Calu3 (cell line): Measurements from ENCODE around the gene SLC3A2. TPM values are rescaled to one million over a fixed set of nuclear protein-coding genes. Genes with fewer than 3 reads are reported as not detected.

Source experiments
- BruUV-seq: library from RNA; stranded (reverse); fragments of 400-500 nt; replicated peaks from 2 replicates; lab custom pipeline; 2021; lab: Mats Ljungman, UMichigan
- CTCF ChIA-PET: fragments of 300-600 bp; sonication (Branson Sonifier 250); formaldehyde crosslinking; loops from one replicate; lab custom pipeline; 2022; ENCODE audit warnings: antibody characterized with exemption; lab: Charles Lee
- DNase-seq: peaks from one replicate; pipeline ENCODE4 v3.0.0; 2022
- H3K27ac Mint-ChIP-seq: one replicate; pipeline ENCODE4 v1.8.0; 2022; ENCODE audit warnings: mixed read lengths; ENCODE audit not compliant: unreplicated experiment
- H3K27me3 Mint-ChIP-seq: one replicate; pipeline ENCODE4 v1.8.0; 2022; ENCODE audit warnings: mixed read lengths; ENCODE audit not compliant: unreplicated experiment
- H3K36me3 Mint-ChIP-seq: one replicate; pipeline ENCODE4 v1.8.0; 2022; ENCODE audit warnings: mild to moderate bottlenecking, moderate library complexity, mixed read lengths; ENCODE audit not compliant: insufficient read depth, unreplicated experiment
- H3K4me1 Mint-ChIP-seq: one replicate; pipeline ENCODE4 v1.8.0; 2022; ENCODE audit warnings: mild to moderate bottlenecking, low read depth, mixed read lengths; ENCODE audit not compliant: unreplicated experiment
- H3K4me3 Mint-ChIP-seq: one replicate; pipeline ENCODE4 v1.8.0; 2022; ENCODE audit warnings: mild to moderate bottlenecking, low read depth, moderate library complexity, mixed read lengths; ENCODE audit not compliant: unreplicated experiment
- H3K9me3 Mint-ChIP-seq: one replicate; pipeline ENCODE4 v1.8.0; 2022; ENCODE audit warnings: low read depth, mixed read lengths; ENCODE audit not compliant: unreplicated experiment
- intact Hi-C: fragments of 100-400 bp; cut with micrococcal nuclease; formaldehyde crosslinking; loops from one replicate; pipeline ENCODE4 v1.10.0; 2022; ENCODE audit not compliant: unreplicated experiment
- total RNA-seq: library from RNA; stranded (reverse); gene quantifications from 2 replicates; pipeline ENCODE4 v1.2.3, GENCODE V29; 2022
- TF ChIP-seq, protein P1 (sequence below): fragments of 200-600 bp; IDR thresholded peaks from one replicate; pipeline ENCODE4 v1.8.0; 2022; ENCODE audit warnings: antibody characterized with exemption; ENCODE audit not compliant: unreplicated experiment

Gene SLC3A2
- total RNA-seq, 1 experiment from 2014 or later: 444 TPM

DNA sequence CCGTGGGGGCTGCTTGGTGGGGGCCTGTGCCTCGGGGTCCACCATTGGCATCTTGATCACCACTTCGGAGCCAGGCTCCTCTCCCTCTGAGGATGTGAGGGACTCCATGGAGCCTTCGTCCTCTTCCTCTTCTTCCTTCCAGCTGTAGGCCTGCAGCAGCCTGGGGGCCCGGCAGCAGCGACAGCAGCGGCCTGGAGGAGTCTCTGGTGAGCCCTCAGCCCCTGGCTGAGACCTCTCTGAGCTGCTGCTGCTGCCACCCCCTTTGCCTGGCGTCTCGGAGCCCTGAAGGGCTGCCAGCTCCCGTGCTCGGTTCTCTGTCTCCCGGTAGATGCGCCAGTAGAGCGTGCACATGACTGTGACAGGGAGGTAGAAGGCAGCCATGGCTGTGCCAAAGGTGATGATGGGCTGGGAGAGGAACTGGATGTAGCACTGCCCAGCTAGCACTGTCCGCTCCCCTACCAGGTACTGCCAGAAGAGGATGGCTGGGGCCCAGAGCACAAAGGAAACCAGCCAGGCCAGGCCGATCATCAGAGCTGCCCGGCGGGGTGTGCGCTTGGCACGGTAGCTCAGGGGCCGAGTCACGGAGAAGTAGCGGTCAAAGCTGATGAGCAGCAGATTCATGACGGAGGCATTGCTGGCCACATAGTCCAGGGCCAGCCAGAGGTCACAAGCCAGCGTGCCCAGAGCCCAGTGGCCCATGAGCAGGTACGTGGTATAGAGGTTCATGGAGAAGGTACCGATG, 29.6 kb downstream of the SLC3A2 start:
- intact Hi-C loops: no loop called here
- Mint-ChIP-seq H3K27me3 (peaks cover 30% of the 10 kb centered on the region), H3K9me3 (no peaks in the 10 kb centered on the region), H3K4me3 (no peak overlapping the region), H3K4me1 (peaks cover 7% of the 10 kb centered on the region), H3K27ac (no peak overlapping the region), H3K36me3 (no peaks in the 10 kb centered on the region)
- DNase-seq: no peak
- no TSS peak for BruUV-seq
- CTCF ChIA-PET: interaction anchor here (0.5 to 0.8 kb wide), 3 partner anchors 14 to 65 kb away, joined by 3 to 4 read pairs (median 3); no protein-coding TSS in a partner anchor
- TF ChIP-seq, protein P1, sequence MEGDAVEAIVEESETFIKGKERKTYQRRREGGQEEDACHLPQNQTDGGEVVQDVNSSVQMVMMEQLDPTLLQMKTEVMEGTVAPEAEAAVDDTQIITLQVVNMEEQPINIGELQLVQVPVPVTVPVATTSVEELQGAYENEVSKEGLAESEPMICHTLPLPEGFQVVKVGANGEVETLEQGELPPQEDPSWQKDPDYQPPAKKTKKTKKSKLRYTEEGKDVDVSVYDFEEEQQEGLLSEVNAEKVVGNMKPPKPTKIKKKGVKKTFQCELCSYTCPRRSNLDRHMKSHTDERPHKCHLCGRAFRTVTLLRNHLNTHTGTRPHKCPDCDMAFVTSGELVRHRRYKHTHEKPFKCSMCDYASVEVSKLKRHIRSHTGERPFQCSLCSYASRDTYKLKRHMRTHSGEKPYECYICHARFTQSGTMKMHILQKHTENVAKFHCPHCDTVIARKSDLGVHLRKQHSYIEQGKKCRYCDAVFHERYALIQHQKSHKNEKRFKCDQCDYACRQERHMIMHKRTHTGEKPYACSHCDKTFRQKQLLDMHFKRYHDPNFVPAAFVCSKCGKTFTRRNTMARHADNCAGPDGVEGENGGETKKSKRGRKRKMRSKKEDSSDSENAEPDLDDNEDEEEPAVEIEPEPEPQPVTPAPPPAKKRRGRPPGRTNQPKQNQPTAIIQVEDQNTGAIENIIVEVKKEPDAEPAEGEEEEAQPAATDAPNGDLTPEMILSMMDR: no peak

DNA sequence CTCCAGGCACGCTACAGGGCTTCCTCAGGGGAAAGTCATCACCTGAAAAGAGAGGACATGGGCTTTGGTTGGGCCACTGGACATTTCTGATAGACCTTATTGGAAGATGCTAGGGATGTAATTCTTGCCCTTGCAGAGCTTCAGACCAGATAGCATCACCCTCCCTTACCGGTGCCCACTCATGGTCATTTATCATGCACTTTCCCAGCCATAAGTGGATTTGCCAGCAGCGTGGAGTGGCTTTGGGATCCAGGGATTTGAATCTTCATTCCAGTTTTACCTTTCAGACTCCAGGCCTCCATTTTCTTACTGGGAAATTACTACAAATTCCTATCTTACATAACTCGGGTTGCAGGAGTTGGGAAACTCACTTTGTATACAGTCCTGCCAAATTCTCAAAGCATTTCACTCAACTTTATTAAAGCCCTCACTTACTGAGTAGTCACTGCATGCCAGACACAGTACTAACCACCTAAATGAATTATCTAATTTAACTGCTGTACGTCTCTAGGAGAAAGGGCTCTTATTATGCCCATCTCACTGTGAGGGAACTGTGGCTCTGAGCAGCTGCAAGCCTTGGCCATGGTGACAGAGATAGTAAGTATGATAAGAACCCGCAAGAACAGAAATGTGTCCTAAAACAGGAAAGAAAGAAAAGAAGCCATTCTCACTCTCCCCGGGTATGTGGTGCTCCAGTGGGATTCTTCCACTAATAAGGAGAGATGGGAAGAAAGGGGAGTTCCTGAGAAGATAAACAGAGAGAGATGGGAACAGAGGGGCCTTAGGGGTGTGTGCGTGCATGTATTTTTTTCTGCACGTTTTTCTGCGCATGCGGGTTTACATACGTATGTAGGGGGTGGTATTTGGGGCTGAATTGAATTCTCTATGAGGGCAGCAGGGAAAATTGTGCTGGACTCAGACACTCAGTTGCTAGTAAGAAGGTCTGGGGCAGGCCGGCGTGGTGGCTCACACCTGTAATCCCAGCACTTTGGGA, 30.7 kb downstream of the SLC3A2 start:
- no peaks in the 10 kb centered on the region for H3K9me3 Mint-ChIP-seq
- CTCF ChIA-PET: interaction anchor here (0.5 to 0.8 kb wide), 2 partner anchors 10 to 38 kb away, joined by 4 to 6 read pairs; partner anchors contain the start of gene CHRM1
- TF ChIP-seq, protein P1: no peak
- H3K27me3 Mint-ChIP-seq: peaks cover 33% of the 10 kb centered on the region
- intact Hi-C loops: no loop called here
- no peak overlapping the region for H3K4me3 Mint-ChIP-seq
- H3K27ac Mint-ChIP-seq: no peak overlapping the region
- BruUV-seq: no TSS peak
- H3K36me3 Mint-ChIP-seq: no peaks in the 10 kb centered on the region
- H3K4me1 Mint-ChIP-seq: no peaks in the 10 kb centered on the region
- DNase-seq: no peak

DNA sequence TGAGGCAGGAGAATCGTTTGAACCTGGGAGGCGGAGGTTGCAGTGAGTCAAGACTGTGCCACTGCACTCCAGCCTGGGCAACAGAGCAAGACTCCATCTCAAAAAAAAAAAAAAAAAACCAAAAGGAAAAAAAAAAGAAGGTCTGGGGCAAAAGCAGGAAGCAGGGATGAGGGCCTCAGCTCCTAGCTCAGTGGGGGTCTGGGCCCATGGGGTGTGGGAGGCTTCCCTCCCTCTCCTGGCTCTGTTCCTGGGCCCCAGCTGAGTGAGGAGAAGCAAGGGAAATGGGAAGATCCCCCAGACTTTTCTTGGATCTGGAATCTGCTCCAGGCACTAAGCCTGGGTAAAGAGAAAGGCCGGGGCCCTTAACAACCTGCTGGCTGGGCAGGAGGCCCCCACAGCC, 31.6 kb downstream of the SLC3A2 start:
- no peaks in the 10 kb centered on the region for H3K9me3 Mint-ChIP-seq
- CTCF ChIA-PET: interaction anchor here (0.8 kb wide), 1 partner anchor 9 kb away, joined by 6 read pairs; the partner anchor contains the start of gene CHRM1
- no peak overlapping the region for H3K4me3 Mint-ChIP-seq
- no TSS peak for BruUV-seq
- H3K4me1 Mint-ChIP-seq: no peaks in the 10 kb centered on the region
- no peaks in the 10 kb centered on the region for H3K36me3 Mint-ChIP-seq
- no peak for DNase-seq
- peaks cover 41% of the 10 kb centered on the region for H3K27me3 Mint-ChIP-seq
- intact Hi-C loops: no loop called here
- H3K27ac Mint-ChIP-seq: no peak overlapping the region
- TF ChIP-seq, protein P1: no peak

DNA sequence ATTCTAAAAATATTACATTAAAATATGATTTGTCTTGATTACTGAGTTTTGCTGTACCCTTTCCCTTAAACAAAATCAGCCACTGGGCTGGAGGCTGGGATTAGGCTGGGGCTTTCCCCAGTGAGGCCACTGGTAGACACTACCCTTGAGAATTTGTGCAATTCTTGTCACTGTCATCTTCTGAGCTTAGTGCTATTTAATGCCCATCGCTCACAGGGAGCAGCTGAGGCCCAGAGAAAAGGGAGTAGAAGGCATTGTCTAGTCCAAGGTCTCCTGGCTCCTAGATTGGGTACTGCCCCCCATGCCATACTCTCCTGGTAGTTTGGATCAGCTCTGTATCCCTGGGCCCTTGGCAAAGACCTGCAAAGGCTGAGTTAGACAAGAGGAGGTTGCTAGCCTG, 33.7 kb downstream of the SLC3A2 start:
- BruUV-seq: no TSS peak
- no peak for DNase-seq
- H3K4me1 Mint-ChIP-seq: no peaks in the 10 kb centered on the region
- no peaks in the 10 kb centered on the region for H3K9me3 Mint-ChIP-seq
- H3K27ac Mint-ChIP-seq: no peak overlapping the region
- H3K36me3 Mint-ChIP-seq: no peaks in the 10 kb centered on the region
- CTCF ChIA-PET: interaction anchor here (0.6 to 1.3 kb wide), 3 partner anchors 61 to 100 kb away, joined by 3 to 4 read pairs (median 3); no protein-coding TSS in a partner anchor
- TF ChIP-seq, protein P1: no peak
- intact Hi-C loops: no loop called here
- peaks cover 60% of the 10 kb centered on the region for H3K27me3 Mint-ChIP-seq
- no peak overlapping the region for H3K4me3 Mint-ChIP-seq
